Glomerular visceral epithelial cell (primary cell): ENCODE data around the gene WDSUB1.

ENCODE experiments used
- DNase-seq: peaks from one replicate; pipeline ENCODE4 v3.0.0-alpha.2; 2016; ENCODE audit errors: extremely low spot score

The WDSUB1 gene, protein sequence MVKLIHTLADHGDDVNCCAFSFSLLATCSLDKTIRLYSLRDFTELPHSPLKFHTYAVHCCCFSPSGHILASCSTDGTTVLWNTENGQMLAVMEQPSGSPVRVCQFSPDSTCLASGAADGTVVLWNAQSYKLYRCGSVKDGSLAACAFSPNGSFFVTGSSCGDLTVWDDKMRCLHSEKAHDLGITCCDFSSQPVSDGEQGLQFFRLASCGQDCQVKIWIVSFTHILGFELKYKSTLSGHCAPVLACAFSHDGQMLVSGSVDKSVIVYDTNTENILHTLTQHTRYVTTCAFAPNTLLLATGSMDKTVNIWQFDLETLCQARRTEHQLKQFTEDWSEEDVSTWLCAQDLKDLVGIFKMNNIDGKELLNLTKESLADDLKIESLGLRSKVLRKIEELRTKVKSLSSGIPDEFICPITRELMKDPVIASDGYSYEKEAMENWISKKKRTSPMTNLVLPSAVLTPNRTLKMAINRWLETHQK

GRCh38 chr2:159285929-159286708, at the start of gene WDSUB1:
Gene WDSUB1 (minus strand): TSS chr2:159286703. CDS start chr2:159283069, 3,634 bp downstream.
- peak; percentile 81 for DNase-seq

DNA sequence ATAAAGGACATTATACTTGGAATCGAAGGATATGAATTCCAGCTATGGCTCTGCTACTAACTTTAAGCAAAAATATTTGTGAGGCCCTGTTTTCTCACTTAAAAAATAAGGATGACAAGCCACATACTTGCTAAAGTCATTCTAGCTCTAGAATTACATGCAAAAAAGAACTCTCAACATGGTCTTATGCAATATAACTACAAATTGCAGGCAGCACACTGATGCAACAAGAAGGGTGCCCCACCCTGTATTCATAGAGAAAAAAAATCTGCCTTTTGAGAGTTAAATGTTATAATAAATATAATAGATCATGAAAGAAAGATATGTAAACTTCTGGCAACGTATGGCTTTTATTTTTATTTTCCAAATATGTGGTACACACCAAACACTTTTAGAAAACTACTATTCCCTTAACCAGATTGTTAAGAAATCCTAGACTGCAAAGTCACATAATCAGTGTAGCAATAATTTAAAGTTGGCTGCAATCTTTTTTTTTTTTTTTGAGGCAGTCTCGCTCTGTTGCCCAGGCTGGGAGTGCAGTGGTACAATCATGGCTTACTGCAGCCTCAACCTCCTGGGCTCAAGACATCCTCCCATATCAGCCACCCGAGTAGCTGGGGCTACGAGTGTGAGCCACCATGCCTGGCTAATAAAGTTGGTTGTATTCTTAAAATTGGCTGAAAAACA, 40.2 kb upstream of the WDSUB1 start:
- no peak for DNase-seq

DNA sequence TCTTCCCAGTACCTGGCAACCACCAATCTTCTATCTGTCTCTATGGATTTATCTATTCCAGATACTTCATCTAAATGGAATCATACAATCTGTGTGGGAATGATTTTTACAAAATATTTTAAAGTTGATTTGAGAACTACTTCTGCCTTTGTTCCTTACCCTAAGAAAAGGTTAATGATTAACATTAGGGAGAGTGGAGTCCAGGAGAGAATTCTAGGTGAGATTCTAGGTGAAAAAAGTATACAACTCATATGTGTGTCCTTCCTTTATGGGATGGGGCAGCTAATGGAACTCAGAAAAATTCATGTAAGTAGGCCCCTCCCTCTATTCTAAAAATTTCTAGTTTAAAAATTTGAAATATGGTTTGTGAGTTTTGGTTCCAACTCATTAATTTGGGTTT, 35.9 kb upstream of the WDSUB1 start:
- no peak for DNase-seq

DNA sequence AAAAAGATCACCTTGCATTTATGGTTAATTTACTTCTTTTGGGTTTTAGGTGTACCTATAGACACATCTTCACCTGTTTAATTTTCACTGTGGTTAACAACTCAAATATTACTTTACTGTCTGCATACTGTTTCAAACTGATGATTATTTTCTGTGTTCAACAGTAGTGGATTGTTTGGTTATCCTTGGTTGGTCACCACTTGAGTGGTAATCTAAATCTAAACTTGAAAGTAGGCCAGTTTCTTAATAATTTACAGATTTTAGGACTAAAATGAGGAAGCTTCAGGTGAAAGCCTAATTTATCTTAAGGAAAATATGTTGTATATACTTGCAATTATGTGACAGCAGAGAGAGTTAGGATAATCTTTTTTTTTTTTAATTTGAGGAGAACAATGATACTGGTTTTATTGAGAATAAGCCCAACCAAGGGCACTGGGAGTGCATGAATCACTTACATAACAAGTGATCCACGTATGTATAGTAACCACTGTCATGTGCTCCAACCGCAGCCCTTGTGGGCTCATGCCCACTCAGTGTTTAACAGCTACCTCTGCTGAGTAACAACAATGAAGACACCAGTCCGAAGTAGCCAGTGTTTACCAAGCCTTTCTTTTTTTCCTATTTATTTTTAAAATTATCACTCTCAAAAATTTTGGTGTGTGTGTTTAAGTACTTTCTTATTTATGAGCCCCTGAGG, 31.0 kb upstream of the WDSUB1 start:
- DNase-seq, result peak; percentile 38

GRCh38 chr2:159307942-159308341, 21.4 kb upstream of the WDSUB1 start:
- no peak for DNase-seq

DNA sequence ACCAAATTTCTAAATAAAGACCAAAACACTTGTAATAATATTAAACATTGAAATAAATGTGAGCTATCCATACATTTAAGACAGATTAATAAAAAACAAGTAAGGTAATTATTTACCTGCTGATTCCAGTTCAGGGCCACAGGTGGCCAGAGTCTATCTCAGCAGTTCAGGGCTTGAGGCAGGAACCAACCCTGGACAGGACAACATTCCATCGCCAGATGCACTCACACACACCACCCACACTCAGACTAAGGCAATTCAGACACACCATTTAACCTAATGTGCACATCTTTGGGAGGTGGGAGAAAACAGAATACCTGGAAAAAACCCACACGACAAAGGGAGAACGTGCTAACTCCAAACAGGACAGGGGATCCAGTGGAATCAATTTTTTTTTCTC, 14.1 kb upstream of the WDSUB1 start:
- no peak for DNase-seq

GRCh38 chr2:159298967-159299366, 12.5 kb upstream of the WDSUB1 start:
- DNase-seq, result no peak

DNA sequence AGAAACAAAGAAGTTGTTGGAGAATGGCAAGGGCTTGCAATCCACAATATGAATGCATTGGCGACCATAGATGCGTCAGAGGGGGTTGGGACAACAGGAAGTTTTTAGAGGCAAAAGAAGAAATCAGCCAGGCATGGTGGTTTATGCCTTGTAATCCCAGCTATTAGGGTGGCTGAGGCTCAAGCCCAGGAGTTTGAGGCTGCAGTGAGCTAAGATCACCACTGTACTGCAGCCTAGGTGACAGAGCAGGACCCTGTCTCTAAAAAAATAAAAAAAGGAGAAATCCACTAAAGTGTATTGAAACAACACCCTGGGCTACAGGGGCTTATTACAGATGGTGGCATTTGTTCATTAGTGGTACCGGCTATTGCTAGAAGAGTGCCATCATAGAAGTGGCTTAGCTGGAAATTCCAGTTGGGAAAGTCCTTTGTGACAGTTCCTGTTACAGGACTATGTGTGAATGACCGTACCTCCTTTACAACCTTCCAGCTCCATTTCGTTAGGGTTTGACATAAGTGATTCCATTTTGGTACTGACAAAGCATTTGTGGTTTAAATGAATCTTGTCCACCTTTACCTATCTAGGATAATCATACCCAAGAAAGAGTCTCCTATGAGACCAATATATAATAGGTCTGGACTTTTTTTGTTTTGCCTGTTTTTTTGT, 10.7 kb upstream of the WDSUB1 start:
- no peak for DNase-seq

- DNase-seq, result no peak
These were observed 5.7 kb upstream of the WDSUB1 start for GRCh38 chr2:159292157-159292556.

DNA sequence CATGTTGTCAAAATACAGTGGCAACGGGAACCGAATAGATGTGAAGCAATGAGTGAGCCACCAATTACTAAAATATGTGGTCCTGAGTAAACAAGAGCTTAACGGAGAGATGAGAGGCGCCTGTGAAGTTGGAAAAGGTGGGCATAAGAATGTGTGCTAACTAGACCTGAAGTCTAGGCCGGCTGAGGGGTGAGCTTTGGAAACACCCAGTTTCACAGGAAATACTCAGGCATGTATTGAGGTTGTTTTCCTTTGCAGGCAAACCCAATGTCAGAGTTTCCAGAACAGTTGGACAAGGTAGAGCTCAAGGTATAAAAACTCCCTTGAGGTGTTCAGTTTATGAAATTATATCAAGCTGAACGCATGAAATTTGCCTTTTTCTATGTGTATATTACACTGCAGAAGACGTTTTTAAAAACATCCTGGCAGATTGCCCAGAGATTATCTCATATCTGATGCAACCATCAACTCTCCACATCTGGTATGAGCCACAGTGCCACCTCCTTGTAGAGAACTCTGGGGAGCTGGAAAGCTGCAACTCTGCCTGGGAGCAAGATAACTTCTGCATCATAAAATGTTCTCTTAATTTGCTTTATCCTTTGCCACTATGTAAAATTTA, 3.9 kb upstream of the WDSUB1 start:
- peak; percentile 80 for DNase-seq

GRCh38 chr2:159287733-159288132, 1.2 kb upstream of the WDSUB1 start:
- no peak for DNase-seq

DNA sequence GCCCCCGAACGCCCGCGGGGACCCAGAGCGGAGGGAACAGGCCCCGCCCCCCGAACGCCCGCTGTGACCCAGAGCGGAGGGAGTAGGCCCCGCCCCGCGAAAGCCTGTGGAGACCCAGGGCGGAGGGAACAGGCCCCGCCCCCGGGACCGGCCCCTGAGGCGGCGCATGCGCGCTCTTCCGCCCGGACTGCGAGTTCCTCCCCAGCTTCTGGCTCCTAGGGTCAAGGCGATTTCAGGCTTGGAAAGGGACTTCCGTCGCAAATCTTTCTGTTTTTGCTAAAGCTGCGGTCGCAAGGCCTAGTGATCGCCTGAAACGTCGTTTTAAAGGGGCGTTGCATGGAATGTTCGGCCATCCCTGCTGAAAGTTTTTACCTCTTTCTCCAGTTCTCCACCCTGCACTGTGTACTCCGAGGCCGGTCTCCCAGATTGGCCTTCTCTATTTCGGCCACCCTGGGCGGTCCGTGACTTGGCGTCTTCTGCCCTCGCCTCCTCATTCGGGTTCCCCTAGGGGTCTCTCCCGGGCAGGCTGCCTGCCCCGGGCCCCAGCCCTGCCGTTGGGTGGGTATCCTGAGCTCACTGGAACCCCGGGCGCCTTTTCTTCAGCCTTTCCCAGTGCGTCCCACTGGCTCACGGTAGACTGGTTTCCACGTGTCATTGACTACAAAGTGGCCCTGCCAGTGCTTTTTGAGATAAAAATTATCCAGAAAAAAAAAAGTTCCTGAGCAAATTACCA, 372 bp upstream of the WDSUB1 start:
- DNase-seq, result peak; percentile 98

GRCh38 chr2:159285433-159285832, 1.1 kb downstream of the WDSUB1 start:
- DNase-seq, result no peak

GRCh38 chr2:159283529-159283928, 3.0 kb downstream of the WDSUB1 start:
- no peak for DNase-seq

GRCh38 chr2:159281002-159281401, 5.5 kb downstream of the WDSUB1 start:
- DNase-seq, result no peak

DNA sequence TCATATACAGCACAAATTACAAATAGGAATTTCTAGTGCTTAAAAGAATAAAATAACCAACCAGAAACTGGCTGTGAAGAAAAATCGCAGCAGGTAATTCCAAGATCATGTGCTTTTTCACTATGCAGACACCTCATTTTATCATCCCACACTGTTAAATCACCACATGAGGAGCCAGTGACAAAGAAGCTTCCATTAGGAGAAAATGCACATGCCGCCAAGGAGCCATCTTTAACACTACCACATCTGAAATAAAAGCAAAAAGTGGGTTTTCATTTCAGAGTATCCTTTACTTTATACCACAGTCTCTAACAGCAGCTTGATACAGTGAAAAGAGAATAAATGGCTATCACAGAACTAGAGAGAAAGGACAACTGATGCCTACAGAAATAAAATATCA, 6.8 kb downstream of the WDSUB1 start:
- DNase-seq, result no peak

DNA sequence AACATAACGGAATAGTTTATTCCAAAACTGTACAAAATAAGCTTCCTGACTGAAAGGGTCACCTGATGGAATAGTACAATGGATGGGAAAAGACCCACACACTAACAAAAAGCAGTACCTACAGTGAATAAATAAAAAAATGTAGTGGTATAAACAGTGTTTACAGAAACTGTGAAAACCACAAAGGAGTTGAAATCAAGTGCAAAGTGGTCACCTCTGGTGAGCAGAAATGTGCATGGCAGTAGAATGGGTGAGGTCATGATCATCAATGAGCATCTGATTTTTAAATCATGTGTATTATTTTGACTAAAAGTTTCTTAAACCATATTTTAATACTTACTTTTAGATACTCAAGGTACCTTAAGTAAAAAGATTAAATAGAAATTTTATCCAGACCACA, 11.4 kb downstream of the WDSUB1 start:
- DNase-seq, result no peak

- DNase-seq, result no peak
These were observed 14.3 kb downstream of the WDSUB1 start for GRCh38 chr2:159272156-159272555.

DNA sequence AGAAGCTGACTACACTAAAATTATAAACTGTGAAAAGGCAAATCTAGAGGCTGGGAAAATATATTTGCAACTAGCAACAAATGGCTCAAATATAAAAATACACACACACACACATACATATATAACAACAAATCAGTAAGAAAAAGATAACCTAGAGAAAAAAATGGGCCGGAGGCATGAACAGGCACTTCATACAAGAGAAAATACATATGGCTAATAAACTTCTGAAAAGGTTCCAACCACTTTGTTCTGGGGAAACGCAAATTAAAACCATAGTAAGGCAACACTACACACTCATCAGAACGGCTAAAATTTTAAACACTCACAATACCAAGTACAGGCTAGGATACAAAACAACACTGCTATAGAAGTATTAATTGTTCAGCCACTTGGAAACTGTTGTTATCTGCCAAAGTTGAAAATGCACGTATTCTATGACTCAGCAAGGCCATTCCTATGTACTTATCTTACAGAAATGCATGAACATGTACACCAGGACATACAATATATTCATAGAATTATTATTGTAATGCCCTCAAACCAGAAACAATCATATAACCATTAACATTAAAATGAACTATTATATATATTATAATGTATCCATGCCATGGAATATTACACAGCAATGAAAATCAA, 15.6 kb downstream of the WDSUB1 start:
- no peak for DNase-seq

DNA sequence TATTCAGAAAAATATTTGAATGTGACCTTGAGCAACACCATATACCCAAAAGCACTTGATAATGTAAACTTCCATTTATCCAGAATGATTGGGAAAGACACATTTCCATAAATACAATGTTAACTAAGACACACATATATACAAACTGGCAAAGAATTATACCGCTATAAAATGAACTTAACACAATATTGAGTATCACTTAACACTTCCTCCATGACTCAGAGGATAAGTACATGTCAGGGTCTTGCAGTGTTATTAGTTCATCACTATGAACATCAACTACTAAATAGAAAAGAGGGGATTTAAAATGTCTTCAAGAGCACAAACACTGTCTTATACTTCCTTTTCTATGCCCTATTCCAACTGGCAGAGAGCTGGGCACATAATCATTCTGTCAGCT, 18.6 kb downstream of the WDSUB1 start:
- no peak for DNase-seq
